GM19328 (cell line): Measurements from ENCODE around the gene FASTKD2.
A peak's percentile ranks its signal among the peaks of the same experiment; 100 is the strongest.
"Not testable (repeated sequence)": the region's sequence is repeated elsewhere in the genome, so short reads cannot be mapped to it uniquely, and the experiment has no call there.

Source experiments
- ATAC-seq: cut with Tn5 transposase; IDR thresholded peaks from one replicate; pipeline ENCODE4 v1.9.1; 2021; ENCODE audit warnings: mild to moderate bottlenecking, moderate library complexity; ENCODE audit not compliant: unreplicated experiment

The FASTKD2 gene

DNA sequence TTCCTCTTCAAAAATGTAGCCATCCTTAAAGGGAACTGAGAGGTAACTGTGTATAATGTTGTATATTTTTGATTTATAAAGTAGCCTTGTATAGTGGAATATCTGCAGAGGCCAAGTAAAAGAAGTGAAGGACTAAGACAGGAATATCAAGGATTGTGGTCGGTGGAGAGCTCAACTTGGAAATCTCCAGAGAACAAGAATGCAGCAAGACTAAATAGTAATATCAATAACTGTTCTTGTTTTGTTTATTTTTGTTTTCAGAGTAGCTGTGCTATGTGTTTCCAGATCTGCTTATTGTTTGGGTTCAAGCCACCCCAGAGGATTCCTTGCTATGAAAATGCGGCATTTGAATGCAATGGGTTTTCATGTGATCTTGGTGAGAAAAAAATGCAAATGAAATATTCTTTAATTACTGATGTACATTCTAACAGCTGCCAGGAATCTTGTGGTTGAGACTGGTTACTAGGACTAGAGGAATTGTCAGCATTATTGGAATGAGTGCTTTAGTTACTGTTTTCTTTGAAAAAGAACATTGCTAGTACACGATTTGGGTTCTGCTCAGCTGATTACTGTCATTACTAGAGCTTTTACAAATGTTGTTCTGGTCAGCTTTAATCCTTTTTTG lies 25.0 kb downstream of the FASTKD2 start:
- ATAC-seq: no peak

DNA sequence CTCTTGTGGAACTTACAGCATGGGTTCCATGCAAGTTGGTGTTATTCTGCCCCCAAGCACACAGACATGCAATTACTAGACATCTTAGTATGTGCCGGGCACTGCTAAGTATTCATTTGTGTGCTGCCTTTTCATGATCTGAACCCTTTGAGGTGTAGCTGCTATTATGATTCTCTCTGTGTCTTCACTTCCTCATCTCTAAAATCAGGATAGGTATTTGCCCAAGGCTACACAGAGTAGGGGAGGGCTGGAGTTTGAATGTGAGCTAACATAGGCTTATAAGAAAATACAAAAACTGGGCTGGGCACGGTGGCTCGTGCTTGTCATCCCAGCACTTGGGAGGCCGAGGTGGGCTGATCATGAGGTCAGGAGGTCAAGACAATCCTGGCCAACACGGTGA lies 27.2 kb downstream of the FASTKD2 start:
- no peak for ATAC-seq

DNA sequence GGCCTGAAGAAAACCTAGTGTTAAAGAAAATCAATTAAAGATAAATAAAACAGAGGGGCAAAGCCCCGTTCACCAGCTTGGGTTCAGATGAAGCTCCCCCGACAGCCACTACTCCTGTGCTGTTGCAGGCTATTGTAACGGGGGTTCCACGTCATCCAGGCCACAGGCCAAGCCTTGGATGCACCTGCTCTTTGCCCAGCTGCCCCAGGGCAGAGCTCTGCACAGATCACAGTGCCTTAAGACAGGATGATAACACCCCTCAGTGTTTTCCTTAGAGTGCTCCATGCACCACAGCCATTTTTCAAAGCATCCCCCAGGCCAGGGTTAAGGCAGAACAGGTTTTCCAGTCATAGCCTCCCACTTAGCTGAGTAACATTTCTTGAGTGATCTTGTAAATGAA lies 32.0 kb downstream of the FASTKD2 start:
- no peak for ATAC-seq

DNA sequence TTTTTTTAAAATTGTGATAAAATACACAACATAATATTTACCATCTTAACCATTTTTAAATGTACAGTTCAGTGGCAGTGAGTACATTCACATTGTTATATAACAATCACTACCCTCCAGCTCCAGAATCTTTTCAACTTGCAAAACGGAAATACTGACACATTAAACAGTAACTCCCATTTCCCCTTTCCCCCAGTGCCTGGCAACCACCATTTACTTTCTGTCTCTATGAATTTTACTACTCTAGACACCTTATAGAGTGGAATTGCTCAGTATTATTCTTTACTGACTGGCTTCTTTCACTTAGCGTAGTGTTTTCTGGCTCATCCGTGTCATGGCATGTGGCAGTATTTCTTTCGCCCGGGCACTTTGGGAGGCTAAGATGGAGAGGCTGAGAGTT lies 32.6 kb downstream of the FASTKD2 start:
- ATAC-seq: no peak

DNA sequence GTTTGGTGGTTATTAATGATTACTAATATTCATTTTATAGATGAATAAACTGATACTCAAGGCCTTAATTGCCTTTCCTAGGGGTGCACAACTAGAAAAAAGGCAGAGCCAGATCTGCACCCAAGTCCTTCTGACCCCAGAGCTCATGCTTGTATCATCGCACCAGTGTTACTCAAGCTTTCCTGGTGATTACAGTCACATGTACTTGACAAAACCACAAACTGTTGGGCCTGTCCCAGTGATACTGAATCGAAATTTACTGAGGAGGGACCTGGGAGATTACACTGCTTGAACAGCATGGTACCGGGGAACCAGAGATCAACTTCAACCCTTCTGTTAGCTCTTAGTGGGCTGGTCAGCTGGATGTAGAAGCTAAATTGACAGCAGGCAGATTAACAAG lies 33.7 kb downstream of the FASTKD2 start:
- ATAC-seq: no peak

DNA sequence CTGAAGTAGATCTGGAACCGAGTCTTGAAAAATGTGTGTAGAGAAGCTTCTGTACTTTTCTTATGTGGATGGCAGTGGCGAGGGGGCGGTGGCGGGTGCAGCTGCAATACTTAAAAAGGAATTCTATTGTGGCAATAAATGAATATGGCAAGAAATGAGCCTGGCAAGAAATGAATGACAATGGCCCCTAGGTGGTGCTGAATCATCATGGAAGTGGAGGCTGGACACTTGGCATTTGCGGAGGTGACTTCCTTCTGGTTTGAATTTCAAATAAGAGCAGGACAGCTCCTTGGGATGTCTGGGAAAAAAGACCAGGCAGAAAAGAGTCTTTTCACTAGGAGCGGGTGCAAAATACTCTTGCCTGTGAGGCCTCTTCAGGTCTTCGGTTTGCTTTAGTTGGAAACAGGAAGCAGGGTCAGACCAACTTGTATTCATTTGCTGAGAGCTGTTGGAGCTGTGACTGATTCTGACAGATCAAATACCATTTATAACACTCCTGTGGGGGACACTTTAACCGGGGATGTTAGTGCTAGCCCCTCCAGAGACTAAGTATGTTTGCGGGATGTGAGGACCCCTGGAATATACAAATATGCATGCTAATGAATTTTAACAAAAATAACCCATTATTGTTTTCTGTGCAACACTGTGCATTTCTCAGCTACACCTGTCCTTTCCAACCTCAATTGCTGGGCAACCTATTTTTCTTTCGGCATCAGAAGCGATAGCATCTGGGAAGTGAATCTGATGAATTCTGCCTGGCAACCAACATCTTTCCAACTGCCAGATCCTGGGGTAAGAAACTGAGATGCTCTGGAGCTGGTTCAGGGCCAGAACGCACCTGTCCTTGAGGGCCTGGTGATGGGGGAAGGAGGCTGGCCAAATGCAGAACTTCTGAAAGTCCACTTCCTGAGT lies 35.4 kb downstream of the FASTKD2 start:
- ATAC-seq: peak; percentile 45

DNA sequence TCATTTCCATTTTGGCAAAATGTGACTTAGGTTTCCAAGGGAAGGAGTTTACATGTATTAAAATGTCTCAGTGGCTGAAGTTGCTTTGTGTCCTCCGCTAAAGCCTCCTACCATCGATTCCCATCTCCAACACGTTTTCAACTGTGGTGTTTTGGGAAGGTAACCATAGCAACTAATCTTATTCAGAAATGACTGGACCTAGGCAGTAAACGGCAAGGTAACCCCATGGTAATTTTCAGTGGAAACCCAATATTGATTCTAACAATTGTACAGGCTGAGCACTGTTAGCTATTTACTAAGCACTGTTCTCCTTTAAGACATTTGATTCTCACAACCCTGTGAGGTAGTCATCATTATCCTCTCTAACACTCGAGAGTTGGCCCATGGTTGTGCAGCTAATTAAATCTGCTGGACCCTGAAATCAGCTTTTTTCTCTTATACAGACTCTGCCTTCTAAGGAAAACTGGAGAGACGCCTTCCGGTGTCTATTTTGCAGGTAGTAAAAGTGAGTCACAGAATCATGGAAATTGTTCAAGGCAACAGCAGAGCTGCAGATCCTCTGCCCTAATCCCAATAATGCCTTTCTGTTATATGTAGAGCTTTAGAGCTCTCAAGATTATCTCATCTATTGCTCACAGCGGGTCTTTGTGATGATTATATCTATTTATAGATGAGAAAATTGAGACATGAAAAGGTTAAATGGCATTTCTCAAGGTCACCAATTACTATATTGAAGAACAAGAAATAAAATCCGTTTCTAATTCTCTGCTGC lies 36.2 kb downstream of the FASTKD2 start:
- no peak for ATAC-seq

DNA sequence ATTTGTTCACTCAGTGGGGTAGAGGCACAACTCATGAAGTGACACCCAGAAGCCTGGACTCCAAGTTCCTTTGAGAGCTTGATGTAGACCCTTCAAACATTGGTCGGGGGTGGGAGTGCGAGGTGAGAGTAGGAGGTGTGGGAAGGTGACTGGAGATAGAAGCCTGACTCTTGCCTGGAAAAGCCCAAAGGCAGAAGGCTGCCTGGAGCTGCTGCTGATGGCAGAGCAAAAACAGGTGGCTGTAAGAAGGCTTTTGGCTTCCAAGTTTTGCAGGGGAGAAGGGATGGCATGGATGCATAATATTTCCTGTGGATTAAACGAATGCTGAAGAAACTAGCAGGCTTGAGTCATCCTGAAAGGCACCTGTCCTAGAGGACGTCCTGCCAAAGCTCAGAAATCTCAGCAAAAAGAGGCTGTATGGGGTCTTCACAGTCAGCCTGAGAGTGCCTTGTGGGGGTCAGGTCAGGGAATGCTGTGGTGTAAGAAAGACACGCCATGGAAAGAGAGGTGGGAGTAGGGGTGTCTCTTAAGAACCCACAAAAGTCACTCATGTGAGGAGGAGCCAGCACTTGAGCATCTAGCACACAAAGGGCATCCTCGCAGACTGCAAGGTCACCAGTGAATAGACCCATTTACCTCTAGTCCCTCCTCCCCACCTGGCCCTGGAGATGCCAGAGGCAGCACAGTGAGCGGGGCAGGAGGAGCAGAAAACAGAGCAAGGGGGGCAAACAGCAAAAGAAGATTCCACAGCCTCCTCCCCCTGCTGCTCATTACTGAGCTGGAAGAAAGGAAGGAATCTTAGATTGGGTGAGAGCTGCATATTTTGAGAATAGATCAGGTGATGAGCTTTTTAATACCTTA lies 37.5 kb downstream of the FASTKD2 start:
- ATAC-seq: no peak

DNA sequence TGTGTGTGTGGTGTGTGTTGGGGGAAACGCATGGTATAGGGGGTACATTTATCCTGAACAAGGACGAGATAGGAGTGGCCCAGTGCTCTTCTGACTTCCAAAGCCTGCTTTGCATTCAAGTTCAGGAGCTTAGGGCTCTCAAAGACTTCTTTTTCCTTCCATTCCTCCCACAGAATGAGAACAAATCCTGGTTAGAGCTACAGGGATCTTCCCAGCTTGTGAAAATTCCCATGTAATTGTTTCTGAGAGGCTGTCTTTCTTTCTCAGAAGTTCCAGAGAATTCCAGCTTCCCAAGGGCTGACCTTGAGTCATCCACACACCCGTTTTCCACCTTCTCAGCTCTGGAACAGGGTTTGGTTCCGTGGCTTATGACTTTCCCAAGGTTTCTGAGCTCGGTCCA lies 38.9 kb downstream of the FASTKD2 start:
- ATAC-seq: no peak

DNA sequence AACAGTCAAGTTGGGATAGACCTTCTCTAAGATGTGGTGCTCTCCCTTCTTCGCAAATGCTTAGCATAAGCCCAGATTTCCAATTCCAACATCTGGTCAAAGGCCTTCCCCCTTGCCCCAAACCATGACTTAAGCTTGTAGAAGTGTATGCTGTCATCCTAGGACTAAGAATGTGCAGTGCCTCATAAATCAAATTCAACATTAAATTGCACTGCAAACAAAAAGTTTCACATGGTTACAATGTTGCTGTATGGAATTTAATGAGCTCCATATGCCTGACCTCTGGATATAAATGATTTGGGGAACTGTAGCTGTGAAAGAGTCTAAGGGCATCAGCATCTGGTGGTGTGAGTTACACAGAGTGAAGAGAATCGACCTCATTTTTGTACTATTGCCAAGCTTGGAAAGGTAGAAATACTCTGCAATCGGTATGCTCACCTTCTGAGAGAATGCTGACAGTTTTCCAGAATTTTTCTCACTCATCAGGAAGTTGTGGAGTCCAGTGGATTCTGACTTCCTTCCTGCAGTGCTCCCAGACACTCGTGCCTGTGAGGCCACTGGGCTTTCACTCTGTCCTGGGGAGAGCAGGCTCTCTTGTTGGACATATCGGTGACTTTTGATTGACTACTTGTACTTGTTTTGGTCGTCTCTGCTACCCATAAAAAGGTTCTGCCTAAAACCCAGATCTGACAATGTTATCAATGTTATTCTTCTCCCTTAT lies 40.6 kb downstream of the FASTKD2 start:
- ATAC-seq: no peak

DNA sequence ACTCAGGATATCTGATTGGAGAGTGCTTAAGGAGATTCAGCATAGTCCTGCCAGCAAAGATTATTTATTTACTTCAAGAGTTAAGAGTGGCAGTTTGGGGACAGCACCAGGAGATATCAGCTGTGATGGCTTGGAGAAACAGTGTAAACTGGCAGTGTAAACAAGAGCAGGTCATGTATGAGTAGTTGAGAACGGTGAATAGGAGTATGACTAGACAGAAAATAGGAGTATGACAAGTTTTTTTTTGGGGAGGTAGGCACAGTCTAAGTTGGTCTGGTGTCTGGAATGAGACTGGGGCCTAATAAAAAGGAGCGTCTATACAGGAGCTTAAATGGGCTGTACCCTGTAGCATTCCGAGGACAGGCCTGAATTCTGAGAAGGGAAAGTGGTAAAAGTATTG lies 42.2 kb downstream of the FASTKD2 start:
- ATAC-seq: not testable (repeated sequence)

DNA sequence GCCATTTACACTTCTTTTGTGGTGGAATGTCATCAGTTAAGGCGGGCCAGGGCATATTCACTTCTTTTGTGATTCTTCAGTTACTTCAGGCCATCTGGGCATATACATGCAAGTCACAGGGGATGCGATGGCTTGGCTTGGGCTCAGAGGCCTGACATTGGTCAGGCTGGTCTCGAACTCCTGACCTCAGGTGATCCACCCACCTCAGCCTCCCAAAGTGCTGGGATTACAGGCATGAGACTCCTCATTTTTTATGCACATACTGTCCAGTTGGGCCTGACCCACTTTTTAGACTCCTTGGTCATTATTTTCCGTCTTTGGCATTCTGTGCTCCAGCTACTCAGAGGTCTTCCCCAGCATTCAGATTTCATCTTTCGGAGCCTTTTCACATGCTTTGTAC lies 47.1 kb downstream of the FASTKD2 start:
- ATAC-seq: not testable (repeated sequence)

DNA sequence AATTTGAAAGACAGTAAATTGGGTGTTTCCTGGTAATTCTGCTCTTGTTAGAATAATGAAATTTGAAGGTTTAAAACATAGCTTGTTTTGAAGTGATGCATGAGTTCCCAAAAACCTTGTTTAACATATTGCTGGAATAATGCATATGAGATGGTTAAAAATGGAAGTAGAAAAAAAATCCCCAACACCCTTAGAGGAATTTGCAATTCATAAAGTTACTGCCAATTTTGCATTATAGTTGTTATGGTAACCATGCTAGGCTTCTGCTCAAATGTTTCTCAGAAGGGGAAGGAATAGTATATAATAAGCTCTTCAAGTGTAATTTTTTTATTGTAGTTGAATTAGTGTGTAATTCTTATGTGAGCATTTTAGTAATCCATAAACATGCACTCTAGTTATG lies 49.1 kb downstream of the FASTKD2 start:
- ATAC-seq: no peak

DNA sequence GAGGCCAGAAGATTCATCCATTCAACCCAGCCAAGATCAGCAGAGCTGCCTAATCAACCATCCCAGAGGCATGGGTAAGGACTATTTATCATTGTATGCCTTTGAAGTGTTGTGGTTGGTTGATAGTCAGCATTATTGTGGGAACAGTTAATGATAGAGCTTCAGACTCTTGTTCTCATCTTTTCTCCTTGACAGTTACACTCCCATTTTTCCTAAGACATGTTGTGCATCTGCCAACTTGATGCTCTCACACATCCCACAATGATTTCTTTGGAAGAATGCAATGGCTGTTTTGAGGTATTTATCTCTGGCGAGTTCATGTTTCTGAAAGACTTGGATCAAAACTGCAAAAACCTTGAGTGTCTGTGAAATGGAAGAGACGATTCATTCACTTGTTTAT lies 55.4 kb downstream of the FASTKD2 start:
- no peak for ATAC-seq

DNA sequence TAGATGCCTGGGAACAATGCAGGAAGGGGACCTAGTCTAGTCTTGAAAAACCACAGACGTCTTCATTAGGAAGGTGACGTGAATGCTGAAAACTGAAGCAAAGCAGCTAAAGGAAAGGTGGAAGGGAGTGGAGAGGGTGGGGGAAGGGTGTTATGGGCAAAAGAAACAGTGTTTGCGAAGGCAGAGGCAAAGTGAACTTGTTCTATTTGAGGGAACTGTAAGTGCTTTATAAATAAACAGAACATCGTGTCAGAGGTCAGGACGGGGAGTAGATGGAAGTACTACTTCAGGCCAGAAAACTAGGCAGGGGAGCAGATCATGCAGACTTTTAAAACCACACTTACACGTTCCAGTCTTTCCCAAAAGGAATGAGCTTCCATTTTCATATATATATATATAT lies 57.8 kb downstream of the FASTKD2 start:
- no peak for ATAC-seq

DNA sequence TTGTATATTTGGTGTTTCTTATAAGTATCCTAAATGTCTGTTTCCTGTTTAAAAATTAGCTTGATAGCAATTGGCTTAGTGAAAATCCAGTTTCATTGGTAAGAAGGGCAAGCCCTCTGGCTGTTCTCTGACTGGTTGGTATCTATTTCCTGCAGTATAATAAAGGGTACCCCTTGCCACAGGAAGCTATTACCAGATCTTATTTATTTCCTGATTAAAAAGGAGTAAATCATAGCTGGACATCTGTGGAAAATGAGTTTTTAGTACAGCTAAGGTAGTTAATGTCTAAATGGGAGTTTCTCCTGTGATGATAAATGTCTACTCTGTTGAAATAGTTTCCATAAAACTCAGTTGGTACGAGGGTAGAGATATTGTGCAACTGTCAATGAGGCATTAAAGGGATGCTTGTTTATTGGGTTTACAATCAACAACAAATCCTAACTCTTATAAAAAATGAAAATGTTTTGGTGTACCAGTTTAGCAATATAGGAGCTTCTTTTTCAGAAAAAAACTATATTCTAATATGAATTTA lies 58.7 kb downstream of the FASTKD2 start:
- no peak for ATAC-seq

DNA sequence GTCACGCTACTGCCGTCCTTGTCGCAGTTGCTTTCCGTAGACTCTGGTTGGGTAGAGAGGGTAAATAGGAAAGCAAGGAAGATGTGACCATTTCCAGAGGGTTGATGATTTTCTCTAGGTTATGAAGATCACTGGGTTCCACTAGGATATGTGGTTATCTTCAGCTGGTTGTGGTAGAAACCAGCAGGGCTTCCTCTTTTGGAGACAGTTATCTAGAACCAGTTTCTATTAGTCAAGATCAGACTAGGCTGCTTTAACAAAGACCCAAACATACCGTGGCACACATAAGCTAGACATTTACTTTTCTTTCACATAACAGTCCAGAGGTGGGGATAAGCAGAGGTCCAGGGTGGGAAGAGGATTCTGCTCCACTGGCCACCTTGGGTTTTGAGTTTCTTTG lies 59.6 kb downstream of the FASTKD2 start:
- no peak for ATAC-seq

DNA sequence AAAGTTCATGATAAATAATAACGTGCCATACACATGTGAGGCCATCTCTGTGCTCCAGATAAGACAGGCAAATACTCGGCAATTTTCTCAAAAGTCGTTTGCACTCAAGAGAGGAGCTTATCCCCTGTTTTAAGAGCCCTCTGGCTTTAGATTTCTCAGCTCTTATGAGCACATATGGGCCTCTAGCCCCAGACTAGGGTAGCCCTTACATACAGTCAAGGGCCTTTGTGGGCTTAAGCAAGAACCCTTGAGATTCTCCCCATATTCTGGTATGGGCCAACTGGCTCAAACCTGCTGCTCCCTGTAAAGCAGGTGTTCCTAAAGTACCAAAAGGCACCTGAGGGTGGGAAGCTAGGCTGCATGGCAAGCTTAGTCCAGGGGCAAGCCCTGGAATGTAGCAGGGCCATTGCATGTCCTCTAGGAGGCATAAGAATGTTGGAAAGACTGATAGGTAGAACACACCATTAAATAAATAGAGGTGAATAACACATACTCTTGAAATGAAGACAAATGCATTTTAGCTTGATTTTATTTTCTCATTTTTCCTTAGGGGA lies 66.1 kb downstream of the FASTKD2 start:
- no peak for ATAC-seq

DNA sequence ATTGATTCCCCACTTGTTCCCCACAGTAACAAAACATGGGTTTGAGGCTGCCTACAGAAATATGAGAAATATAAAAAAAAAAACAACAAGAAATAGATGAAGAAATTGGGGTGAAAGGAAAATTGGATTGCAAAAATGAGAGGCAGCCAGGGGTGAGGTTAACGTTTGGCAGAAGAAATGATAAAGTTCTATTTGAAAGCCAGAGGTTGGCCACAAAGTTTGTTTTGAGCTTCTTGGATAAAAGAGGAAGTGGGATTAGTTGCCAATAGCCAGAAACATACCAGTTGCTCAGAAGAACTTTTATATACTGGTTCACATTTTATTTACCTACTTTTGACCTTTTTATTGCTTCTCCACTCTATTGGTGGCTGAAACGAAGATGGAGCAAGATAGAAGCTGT lies 67.5 kb downstream of the FASTKD2 start:
- no peak for ATAC-seq

DNA sequence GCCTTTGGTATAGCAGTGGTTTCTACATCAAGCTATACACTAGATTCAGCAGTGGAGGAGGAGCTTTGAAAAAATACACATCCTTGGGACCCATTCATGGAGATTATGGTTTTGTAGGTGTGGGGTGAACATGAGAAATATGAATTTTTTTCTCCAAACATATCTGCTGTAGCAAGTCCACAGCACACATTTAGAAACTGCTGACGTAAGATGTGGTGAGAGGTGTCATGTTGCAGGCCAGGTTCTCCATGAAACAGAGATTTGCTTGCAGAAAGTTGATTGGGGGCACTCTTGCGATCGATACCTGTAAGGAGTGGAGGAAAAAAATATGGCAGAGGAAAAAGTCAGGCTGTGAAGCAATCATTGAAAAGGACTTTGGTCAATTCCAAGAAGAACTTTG lies 67.9 kb downstream of the FASTKD2 start:
- ATAC-seq: no peak
